ENCODE results near the gene ALKBH1.

GRCh38 chr14:77691259-77691658 lies 16.6 kb downstream of the ALKBH1 start:
- TF ChIP-seq POLR2A (IDR thresholded peaks at IDR 0.05) (no peak), CTCF (IDR thresholded peaks at IDR 0.05) (no peak)
